Measurements from ENCODE around the gene LHX1. TPM values are rescaled to one million over a fixed set of nuclear protein-coding genes. Genes with fewer than 3 reads are reported as not detected.

Gene LHX1
- total and polyA plus RNA-seq, 10 of the 15 experiments (the other 5 are each of a cell fraction or from before 2014, with no cell fraction given), result not detected

- DNase-seq (ENCODE audit: low read depth, low spot score) (no peak), FAIRE-seq (no peak), ATAC-seq (no peak)
- H3K27ac ChIP-seq (ENCODE audit: control insufficient read depth, insufficient read depth), result no peak overlapping the region
- ChIA-PET SMC1A (ENCODE audit: uncharacterized antibody, unreplicated experiment) (no interaction called here), RAD21 (ENCODE audit: unreplicated experiment) (no interaction called here), POLR2A (no interaction called here), CTCF (no interaction called here)
- no TSS peak for BruUV-seq (replicated peaks)
- H3K79me2 ChIP-seq (ENCODE audit: control insufficient read depth, insufficient read depth, low read length), result no peaks in the 10 kb centered on the region
- peaks cover 2 to 5% of the 10 kb centered on the region in 2 experiments; a peak in 3 of 4 replicates for H3K27me3 ChIP-seq (replicated peaks in 1 of 2; ENCODE audit: control insufficient read depth in 2 of 2, insufficient read depth in 2 of 2, low read length in 1 of 2)
- H4K20me1 ChIP-seq (ENCODE audit: control insufficient read depth, insufficient read depth), result no peaks in the 10 kb centered on the region
- no peaks in the 10 kb centered on the region for H3K4me1 ChIP-seq (ENCODE audit: control insufficient read depth, insufficient read depth, low read length)
- no peak overlapping the region for H3K9ac ChIP-seq (ENCODE audit: control insufficient read depth, insufficient read depth, low read length)
- in situ Hi-C loops (cut with MboI) (no loop called here), intact Hi-C loops (cut with micrococcal nuclease; ENCODE audit: unreplicated experiment) (no loop called here)
- H2AFZ ChIP-seq (ENCODE audit: control insufficient read depth, low read depth, low read length), result no peak overlapping the region
- no peak overlapping the region for H3K4me2 ChIP-seq (ENCODE audit: control insufficient read depth, insufficient read depth)
- WGBS (ENCODE audit: insufficient coverage, insufficient replicate concordance, low lambda C conversion rate, missing lambda C conversion rate), result 25% methylated on average over 8 of the region's 8 CpGs
- TF ChIP-seq ZBED1 (IDR thresholded peaks at IDR 0.05; ENCODE audit: borderline replicate concordance), result no peak
- no peak for TF ChIP-seq BCL11A (IDR thresholded peaks at IDR 0.05; ENCODE audit: low read depth, low read length)
- TF ChIP-seq SMAD1 (IDR thresholded peaks at IDR 0.05; ENCODE audit: low read depth, partially characterized antibody), result no peak
- TF ChIP-seq NR2C1 (IDR thresholded peaks at IDR 0.05), result no peak
- TF ChIP-seq SMAD5 (IDR thresholded peaks at IDR 0.05; ENCODE audit: low read depth), result no peak
- TF ChIP-seq REST (IDR thresholded peaks at IDR 0.05; ENCODE audit: low read depth, low read length), result no peak
- TF ChIP-seq TCF7 (IDR thresholded peaks at IDR 0.05; ENCODE audit: borderline replicate concordance), result no peak
- H3K9me3 ChIP-seq (replicated peaks; ENCODE audit: control insufficient read depth, insufficient read depth, low read length), result no peaks in the 10 kb centered on the region
- no peak overlapping the region for H3K4me3 ChIP-seq
- H3K36me3 ChIP-seq (ENCODE audit: control insufficient read depth in 2 of 2, insufficient read depth in 2 of 2, low read length in 1 of 2), result no peaks in the 10 kb centered on the region
These were observed 48.9 kb upstream of the LHX1 start for GRCh38 chr17:36888236-36888951.

Data from GM12878 (cell line).